RPMI8226 (cell line): Measurements from ENCODE around the gene AVPR2.

Experiments used
- DNase-seq: peaks from one replicate; pipeline ENCODE4 v3.0.0-alpha.2; 2015

Gene AVPR2

DNA sequence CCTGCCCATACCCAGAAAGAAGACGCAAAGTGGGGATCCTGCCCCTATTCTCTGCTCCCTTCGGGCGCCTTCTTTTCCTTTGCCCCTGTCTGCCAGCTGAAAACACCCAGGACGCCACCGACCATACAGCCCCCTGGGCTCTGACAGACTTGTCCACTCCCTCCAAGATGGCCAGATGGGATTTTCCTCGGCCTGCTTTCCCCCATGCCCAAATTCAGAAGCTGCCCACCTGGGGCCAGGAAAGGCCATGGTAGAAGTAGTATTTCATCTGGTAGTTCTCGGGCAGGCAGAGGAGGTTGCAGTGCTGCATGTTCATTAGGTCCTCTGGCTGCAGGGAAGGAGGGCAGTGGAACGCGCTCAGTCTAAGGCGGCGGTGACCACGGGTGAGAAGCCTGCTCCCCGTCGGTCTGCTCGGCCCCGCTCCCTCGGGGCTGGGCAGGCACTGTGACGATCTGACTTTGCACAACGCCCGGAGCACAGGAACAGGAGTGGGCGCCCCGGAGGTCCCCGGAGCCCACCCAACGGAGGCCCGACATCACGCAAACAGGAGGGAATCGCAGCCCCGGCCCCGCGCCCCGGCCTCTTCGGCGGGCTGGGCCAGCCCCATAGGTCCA is 29.8 kb downstream of the AVPR2 start:
- DNase-seq, result no peak

GRCh38 chrX:153934762-153935325 is 30.4 kb downstream of the AVPR2 start, which contains the start of gene NAA10:
NAA10 (minus strand) TSS chrX:153935037; CDS start chrX:153934904, 133 bp downstream.
- peak; percentile 89 for DNase-seq

- DNase-seq, result no peak
Measured at GRCh38 chrX:153935326-153935851, 30.9 kb downstream of the AVPR2 start.

DNA sequence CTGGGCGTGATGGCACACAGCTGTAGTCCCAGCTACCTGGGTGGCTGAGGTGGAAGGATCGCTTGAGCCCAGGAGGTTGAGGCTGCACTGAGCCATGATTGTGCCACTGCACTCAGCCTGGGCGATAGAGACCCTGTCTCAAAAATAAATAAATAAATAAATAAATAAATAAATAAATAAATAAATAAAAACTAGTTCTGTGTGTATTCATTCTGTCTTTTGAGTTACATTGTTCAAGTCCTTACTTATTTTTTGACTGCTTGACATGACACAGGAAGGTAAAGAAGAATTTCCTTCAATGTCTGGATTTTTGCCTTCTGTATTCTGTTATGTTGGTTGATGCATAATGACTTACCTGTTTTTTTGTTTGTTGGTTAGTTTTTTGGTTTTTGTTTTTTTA is 32.6 kb downstream of the AVPR2 start:
- no peak for DNase-seq

DNA sequence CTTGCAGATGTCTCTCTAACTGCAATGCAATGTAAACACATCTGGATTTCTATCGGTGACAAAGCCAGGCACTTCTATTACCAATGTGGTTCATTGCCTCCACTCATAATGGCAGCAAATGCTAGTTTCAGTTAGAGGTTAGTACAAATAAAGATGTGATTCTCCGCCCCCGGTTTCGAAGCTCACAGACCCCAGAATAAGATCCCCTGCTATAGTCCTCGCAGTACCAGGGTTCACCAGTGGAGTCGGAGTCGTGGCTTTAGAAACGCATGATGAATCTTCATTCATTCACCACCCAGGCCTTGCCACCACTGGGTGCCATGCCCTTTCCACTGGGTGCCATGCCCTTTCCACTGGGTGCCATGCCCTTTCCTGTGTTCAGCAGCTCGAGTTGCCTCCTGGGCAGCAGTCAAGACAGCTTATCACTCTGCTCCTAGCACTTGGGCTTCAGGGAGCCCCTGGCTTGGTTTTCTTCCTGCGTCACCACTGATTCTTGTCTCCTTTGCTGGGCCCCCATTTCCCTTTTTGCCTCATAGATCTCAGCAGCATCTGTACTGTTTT is 33.8 kb downstream of the AVPR2 start:
- DNase-seq, result no peak

DNA sequence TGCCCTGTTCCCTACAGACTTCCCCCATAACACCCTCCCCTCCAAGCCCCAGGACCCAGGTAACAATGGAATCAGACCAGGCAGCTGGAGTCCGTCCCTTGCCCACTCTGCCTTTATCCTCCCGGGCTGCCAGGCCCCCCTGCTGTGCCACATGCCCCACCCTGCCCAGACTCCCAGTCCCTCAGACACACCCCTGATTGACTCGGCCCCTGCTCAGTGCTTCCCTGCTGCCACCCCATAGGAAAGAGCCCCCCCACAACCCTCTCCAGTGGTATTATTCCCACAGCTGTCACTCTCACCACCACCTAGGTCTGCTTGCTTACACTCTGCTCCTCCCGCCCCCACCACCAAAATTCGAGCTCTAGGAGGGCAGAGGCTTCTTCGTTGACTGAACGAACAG is 35.1 kb downstream of the AVPR2 start:
- no peak for DNase-seq

DNA sequence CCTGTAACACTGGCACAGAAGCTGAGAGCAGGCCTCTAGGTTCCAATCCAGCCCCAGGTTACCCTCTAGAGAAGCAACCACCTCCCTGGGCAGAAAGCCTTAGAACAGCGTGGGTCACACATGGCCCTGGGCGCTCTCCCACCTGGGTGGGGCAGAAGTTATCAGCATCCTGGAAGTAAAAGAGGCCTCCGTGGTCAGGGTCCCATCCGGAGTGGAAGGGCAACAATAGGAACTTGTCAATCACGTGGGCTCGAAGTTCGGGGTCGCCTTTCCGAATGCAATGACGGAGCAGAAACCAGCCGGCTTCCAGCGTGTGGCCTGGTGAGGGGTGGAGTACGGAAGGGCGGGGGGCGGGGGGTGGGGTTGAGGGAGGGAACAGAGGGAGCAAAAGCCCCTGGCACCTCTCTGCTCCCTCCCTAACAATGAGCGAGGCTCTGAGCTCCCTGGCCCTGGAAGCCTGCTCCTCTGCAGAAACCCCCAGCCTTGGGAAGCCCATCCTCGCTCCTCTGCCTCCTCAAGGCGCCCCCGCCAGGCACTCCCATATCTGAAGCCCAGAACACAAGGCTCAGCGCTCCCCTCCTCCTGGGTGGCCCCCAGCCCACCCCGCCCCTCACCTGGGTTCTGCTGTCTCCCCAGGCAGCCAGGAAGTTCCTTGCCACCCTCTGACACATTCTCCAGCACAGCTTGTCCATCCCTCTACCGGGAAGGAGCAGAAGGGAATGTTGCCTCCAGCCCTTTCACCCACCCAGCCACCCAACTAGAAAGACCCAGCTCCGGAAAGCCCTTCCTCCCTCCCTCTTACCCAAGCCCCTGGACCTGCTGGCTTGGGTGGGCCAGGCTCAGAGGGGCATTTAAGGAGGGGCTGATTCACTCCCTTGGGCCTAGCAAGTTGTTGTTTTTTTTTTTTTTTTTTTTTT is 37.1 kb downstream of the AVPR2 start:
- DNase-seq, result no peak

GRCh38 chrX:153944140-153944799 is 39.8 kb downstream of the AVPR2 start, which contains the start of gene RENBP:
RENBP (minus strand) TSS chrX:153944643; CDS start chrX:153944610, 33 bp downstream.
- DNase-seq, result no peak

- DNase-seq, result no peak
Measured at GRCh38 chrX:153944800-153945150, 40.3 kb downstream of the AVPR2 start.

DNA sequence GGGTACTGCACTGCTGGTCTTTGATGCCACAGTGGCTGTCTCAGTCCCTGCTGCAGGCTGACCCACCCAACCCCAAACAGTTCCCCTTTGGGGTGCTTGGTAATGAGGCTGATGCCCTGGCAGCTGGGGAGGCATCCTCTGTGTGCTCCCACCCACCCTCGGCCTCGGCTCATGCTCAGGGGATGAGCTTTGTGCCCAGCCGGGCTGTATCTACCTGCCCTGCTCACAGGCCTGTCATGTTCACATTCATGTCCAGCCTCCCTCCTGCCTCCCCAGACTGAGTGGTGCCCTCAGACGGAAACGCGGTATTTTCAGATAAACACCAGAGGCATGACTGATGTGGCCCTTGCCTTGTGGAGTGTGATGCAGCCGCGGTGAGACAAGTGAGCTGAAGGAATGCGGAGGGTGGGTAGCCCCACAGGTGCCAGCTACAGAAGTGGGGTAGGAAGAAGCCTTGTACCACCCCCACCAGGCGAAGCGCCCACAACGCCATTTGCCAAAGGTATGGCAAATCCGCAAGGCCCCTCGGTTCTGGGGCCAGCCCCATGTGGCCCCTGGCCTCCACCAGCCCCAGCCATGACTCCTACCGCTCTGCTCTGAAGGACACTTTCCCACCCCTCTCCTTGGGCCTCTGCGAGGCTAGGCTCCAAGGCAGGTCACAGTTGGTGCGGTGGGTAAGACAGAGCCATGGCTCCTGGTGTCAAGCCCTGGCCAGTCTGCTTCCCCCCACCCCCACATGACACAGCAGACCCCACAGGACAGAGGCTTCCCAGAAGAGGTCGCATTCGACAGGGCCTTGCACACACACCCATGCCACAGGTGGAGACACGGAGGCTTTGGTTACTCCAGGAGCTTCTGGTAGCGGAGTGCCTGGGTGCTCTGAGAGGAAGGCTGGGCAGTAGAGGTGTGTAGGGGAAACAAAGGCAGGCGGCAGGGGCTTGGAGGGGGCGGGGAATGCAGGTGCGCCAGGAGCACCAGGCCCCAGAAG is 41.8 kb downstream of the AVPR2 start:
- no peak for DNase-seq

DNA sequence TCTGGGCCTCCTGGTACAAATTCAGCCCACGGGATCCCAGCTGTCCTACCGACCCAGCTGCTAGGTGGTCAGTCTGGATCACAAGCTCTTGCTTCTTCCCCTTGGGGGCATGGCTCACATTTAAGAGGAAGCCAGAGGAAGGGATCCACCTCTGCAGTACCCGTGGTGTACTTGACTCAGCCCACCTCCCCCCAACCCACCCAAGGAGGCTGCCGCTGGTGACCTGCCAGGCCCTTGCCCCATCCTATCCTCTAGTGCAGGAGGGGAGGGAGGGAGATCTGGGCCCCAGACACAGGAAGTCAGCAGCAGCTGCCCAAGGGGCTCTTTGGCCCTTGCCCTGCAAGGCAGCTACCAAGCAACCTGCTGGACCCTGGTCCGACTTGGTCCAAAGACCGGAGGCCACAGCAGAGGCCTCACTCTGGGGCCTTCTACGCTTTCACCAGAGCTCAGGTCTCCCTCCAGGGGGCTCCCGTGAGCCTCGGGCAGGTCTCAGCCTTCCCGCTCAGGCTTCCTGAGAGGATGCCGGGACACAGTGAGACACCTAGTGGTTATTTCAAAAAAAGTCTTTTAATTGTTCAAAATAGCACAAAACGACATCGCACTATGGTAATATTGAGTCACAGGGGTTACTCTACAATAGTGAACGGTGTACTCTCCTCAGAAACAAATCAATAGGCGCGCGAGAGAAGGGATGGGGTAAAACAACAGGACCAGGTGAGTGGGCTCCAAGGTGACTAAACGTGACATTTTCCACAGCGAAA is 42.7 kb downstream of the AVPR2 start:
- peak; percentile 87 for DNase-seq

- no peak for DNase-seq
Measured at GRCh38 chrX:153948002-153948466, 43.6 kb downstream of the AVPR2 start.

DNA sequence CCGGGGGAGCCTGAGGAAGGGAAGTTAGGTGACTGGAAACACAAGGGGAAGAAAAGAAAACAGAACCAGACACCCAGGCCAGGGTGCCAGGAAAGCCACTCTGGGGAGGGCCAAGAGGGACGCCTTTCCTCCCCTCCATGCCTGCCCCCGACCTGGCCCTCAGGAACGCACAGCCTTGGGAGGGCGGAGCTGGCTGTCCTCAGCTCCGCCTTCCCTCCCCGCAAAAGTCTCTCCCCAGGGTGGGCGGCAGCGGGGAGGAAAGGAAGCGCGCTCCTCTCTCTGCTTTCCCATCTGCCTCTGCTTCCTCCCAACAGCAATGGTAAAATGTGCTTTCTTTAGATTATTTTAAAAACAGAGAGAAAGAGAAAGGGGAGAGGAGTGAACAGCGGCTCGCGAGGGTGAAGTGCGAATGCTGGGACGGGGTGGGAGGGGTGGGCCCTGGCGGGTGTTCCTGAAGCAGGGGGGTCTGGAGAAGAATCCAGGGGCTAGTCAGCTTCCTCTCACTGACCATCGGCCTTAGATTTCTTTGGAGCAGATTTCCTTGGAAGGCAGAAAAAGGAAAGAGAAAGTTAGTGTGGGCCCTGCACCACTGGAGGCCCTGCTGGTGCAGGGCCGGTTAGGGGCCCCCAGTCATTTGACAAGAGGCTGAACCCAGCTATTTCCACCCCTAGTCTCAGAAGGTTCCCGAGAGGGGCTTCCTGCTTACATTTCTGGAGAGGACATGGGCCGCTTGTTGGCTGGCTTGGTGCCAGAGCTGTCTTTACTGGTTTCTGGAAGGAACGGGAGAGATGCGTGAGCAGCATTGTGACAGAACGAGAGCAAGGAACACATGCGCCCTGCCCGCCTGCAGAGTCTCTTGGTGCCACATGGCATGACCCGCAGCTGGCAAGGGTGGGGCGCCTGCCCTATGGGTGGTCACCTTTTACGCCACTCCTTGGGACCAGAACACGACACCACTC is 44.7 kb downstream of the AVPR2 start:
- no peak for DNase-seq

GRCh38 chrX:153950127-153950526 is 45.7 kb downstream of the AVPR2 start:
- no peak for DNase-seq

- no peak for DNase-seq
Measured at GRCh38 chrX:153951683-153952372, 47.4 kb downstream of the AVPR2 start.

- no peak for DNase-seq
Measured at GRCh38 chrX:153952373-153953026, 48.0 kb downstream of the AVPR2 start.

DNA sequence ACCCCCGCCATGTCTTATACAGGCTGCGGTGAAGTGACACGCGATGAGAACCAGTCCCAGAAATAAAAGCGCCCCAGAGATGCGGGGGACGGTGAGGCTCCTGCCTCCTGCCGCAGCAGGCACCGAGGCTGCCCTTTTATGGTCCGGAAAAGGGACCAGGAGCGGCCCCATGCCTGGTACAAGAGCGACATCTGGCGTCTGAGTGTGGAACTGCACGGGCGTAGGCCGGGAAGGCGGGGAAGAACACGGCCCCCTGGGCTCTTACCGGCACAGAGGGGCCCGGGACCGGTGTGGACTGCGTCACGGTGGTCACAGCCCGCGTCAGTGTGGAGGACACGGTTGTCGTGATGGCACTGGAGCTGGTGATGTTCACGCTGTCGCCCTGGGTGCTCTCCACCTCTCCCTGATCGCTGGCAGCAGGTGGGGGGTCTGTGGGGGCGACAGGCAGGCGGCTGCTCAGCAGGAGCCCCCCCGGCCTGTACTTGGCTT is 48.9 kb downstream of the AVPR2 start:
- DNase-seq, result peak; percentile 61
